GM21528 (cell line): ENCODE data around the gene MRPS16.

Experiments used
- ATAC-seq: cut with Tn5 transposase; IDR thresholded peaks from one replicate; pipeline ENCODE4 v1.9.1; 2021; ENCODE audit warnings: mild to moderate bottlenecking, moderate library complexity; ENCODE audit not compliant: unreplicated experiment, low FRiP score

MRPS16 gene

DNA sequence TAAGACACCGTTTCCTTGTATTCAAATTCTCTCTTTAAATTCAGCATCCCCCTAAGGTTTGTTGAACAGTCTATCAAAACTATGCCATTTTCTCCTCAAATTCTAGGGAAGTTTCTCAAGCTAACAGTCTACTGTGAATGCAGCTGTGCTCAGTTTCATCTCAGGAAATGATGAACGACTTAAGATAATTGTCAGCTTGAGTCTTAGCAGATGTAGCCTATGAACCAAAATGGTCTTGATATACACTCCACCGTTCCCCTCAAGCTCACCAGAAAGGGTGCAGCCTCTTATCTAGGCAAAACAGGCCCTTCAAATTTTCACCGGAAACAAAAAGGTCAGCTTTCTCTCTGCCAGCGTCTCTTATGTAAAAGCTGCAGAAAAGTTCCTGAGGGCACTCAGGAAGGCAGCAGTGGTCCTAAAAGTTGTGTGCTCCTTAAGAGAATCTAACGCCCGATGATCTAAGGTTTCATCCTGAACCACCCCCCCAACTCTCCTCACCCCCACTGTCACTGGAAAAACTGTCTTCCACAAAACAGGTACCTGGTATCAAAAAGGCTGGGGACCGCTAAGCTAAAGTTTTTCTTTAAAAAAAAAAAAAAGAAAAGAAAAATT, 7.5 kb downstream of the MRPS16 start:
- ATAC-seq, result no peak

DNA sequence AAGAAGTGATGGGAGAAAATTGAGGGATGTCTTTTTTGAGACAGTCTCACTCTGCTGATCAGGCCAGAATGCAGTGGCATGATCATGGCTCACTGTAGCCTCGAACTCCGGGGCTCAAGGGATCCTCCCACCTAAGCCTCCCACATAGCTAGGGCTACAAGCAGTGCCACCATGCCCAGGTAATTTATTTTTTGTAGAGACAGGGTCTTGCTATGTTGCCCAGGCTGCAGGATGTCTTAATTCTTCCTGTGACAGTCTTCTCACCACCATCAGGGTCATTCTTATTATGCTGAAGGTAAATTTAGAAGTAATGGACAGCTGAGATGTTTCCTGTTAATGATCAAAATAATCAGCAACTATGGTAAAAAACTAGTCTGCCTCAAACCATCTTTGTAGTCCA, 12.5 kb downstream of the MRPS16 start:
- no peak for ATAC-seq

DNA sequence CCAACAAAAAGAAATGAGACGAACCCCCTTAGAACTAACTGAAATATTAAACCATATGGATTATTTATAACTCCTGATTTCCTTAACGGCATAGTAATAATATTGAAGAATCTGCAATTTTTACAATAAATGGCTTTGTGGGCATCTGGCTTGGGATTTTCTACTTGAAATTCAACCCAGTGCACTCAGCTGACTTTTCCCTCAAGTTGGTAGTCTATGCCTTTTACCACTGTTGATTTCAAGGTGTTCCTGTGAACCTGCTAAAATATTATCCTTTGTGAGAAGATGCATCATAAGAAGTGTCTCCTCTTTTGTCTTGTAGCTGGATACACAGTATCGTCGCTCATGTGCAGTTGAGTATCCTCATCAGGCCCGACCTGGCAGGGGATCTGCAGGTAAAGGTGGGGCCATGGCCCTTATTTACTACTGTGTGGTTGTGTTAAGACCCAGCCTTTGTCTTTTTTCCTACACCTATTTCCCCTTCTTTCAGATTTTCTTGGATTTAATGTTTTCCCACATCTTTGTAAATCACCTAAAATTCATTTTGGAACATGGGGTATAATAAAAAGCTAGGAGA, 13.4 kb downstream of the MRPS16 start:
- no peak for ATAC-seq

DNA sequence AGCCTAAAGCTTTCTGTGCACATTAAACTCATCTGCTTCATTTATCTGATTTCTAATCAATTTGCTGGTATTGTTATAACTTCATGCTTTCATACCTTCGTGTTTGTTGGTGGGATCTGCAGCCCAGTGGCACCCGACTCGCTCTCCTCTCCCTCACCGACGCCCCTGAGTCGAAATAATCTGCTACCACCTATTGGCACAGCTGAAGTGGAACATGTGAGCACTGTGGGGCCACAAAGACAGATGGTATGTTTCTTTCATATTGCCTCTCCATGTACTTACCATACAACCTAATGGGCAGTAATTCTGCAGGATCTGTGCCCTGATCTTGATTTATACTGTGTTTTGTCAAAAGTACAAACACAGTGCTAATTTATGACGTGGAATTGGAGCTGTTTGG, 17.7 kb downstream of the MRPS16 start:
- no peak for ATAC-seq

DNA sequence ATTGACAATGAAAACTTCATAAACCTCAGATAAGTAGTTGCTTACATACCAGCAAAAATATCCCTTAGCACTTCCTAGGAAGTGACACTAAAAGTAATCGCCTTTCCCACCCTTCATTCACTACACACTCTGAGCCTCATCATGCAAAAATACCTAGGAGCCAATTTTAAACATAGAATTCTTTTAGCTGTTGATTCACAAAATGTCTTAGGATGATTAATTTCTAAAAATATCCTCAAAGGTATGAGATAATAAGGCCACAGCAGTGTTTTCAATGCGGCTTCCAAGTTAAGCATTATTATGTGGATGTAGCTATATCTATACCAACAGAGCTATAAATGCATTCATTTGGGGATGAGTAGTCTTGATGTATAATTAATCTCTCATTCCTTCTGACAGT, 18.6 kb downstream of the MRPS16 start:
- ATAC-seq, result no peak

DNA sequence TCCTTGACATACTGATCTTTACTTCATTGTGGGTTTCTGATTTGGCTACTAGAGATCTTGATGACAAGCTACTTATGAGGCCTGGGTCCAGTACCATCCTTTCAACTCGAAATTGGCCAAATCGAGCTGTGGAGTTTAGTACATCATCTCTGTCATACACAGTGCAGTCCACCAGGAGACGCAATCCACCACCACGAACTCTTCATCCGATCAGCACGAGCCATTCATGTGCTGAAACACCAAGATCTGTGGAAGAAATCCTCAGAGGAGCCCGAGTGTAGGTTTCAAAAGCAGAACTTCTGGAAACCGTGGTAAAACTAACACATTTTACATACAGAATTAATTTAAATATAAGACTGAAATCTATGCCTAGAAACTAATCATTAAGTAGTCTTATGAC, 19.6 kb downstream of the MRPS16 start:
- no peak for ATAC-seq

DNA sequence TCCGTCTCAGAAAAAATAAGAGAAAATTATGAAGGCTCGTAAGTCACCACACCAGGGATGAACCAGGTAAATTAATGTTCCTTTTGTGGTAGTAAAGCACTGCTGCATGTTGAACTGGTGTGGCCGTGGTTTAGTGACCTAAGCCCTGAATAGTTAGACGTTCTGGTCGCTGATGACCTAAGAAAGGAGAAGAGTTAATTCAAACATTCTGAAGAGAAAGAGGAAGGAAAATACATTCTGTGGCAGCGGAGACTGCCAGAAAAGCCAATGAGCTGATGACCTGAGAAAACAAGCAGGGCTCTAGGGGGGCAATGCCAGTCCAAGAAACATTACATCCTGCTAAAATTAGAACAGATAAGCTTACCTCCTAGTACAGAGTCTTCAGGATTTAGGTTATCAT, 22.9 kb downstream of the MRPS16 start:
- no peak for ATAC-seq

DNA sequence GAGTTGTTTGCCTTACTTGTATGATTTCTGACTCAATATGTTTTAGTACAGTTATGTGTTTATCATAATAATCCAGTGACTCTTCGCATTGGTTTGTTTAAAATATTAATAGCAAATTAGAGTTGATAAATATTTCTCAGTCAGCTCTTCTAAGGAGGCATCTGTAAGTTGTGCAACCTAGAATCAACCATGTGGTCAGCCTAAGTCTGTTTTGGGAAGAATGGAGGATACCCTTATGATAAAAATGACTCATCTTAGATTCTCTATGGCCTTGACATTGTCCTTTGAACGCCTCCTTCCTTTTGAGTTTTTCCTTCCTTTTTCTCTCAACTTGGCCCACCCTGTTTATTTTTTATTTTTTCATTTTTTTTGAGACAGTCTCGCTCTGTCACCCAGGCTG, 24.2 kb downstream of the MRPS16 start:
- no peak for ATAC-seq

DNA sequence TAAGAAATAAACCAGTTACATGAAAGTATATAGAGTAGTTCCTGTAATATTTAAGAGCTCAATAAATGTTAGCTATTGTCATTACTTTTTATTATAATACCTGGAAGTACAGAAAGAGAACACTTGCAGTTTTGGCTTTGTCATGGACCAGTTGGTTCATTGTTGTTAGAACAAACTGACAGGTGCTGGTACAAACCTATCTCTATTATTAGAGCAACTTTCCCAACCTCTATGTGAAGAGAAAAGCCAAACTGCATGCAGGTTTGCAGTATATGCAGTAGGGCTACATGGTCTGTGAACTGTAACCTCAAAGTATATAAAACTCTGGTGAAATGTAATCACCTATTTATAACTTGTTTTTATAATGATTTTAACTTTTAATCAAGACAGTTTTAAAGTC, 25.8 kb downstream of the MRPS16 start:
- no peak for ATAC-seq

DNA sequence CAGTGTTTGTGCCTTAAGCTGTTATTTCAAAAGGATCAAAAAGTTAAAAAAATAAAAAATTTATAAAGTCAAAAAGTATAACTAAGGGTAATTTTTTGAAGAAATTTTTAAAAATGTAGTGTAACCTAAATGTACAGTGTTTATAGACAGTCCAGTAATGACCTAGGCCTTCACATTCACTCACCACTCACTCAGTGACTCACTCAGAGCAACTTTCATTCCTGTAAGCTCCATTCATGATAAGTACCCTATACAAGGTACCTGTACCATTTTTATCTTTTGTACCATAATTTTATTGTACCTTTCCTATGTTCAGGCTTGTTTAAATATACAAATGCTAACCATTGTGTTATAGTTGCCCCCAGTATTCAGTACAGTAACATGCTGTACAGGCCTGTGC, 26.9 kb downstream of the MRPS16 start:
- no peak for ATAC-seq

DNA sequence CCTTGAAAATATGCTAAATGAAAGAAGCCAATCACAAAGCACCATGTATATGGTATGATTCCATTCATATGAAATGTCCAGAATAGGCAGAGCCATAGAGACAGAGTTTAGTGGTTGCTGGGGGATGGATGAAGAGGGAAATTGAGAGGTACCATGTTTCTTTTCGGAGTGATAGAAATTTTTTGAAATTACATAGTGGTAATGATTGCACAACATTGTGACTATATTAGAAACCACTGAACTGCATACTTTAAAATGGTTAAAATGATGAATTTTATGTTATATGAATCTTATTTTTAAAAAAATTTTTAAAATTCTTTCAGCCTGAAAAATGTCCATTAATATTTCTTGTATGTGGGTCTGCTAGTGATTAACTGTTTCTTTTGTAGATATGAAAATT, 31.5 kb downstream of the MRPS16 start:
- no peak for ATAC-seq

DNA sequence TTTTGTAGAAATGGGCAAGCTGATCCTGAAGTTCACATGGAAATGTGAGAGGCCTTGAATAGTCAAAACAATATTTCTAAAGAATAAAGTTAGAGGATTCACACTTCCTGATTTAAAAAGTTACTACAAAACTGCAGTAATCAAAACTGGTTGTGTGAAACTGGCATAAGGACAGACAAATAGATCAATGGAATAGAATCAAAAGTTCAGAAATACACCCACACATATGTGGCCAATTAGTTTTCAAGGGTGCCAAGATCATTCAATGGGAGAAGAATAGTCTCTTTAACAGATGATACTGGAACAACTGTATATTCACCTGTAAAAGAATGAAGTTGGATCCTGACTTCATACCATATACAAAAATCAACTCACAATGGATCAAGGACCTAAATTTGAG, 33.1 kb downstream of the MRPS16 start:
- no peak for ATAC-seq

DNA sequence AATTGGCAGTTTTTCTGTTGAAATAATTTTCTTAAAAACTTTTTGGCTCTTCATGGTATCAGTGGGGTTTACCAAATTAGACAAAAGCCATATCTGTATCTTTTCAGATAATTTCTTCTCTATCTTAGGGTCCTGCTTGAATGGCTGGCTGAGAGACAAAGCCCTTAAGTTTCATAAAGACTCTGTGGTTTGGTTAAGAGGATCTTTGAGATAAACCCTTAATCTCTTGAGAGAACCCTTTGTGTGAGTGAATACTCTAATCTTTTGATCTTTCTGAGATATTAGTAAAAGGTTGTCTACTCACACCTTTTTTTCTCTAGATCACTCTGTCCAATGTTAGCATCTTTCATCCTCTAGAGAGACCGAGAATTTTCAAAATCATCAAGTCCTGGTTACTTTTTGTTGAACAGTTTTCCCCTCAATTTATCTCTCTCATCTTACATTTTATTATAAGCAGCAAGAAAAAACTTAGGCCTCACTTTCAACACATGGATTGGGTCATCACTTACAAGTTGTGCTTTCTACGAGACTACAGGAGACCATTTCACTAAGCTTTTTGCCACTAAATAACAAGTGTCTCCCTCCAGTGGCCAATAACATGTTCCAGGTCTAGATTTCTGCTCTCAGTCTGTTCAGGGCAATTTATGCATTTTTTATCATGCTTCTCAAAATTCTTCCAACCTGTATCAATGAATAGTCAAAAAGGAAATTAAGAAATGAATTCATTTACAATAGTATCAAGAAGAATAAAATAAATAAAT, 33.8 kb downstream of the MRPS16 start:
- no peak for ATAC-seq

DNA sequence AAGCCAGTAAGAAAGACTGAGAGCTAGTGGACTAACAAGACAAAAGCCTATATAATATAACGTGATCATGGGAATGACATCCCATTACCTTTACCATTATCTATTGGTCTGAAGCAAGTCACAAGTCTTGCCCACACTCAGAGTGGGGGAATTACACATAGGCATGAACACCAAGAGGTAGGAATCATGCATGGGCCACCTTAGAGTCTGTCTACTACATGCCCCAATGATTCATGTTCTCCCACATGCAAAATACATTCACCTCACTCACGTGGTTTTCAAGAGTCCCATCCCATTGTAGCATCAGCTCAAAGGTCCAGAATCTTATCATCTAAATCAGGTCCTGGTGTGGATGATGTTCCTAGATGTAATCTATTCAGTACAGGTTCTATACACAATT, 34.8 kb downstream of the MRPS16 start:
- ATAC-seq, result no peak

DNA sequence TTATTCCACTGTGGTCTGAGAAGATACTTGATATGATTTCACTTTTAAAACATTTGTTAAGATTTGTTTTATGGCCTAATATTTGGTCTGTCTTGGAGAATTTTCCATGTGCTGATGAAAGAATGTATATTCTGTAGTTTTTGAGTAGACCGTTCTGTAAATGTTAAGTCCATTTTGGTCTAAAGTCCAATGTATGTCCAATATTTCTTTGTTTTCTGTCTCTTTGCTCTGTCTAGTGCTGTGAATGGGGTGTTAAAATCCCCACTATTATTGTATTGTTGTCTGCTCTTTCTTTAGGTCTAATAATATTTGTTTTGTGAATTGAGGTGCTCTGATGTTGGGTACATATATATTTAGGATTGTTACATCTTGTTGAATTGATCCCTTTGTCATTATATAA, 36.7 kb downstream of the MRPS16 start:
- ATAC-seq, result no peak

DNA sequence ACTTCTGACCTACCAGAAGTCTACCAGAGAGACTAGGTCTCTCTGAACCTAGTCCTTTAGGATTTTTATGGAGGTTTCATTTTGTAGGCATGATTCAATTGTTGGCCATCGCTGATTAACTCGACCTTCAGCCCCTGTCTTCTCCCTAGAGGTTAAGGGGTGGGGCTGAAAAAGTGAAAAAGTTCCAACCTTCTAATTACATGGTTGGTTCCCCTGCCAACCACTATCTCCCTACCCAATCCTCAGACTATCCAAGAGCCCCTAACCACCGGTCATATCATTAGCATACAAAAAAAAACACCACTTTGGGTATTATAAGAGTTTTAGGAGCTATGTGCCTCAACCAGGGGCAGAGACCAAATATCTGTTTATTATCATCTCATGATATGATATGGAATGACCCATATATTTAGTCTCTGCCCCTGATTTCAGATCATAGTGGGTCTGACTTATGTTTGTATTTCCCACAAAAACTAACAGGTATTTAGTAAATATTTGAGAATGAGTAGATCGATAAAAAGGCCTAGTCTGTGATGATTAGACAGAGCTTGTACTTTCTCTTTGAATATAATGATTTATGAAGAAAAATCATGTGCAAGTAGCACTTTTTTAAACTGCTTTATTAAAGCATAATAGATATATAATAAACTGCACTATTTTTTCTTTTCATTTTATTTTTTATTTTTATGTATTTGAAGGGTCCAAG, 41.2 kb downstream of the MRPS16 start:
- no peak for ATAC-seq

DNA sequence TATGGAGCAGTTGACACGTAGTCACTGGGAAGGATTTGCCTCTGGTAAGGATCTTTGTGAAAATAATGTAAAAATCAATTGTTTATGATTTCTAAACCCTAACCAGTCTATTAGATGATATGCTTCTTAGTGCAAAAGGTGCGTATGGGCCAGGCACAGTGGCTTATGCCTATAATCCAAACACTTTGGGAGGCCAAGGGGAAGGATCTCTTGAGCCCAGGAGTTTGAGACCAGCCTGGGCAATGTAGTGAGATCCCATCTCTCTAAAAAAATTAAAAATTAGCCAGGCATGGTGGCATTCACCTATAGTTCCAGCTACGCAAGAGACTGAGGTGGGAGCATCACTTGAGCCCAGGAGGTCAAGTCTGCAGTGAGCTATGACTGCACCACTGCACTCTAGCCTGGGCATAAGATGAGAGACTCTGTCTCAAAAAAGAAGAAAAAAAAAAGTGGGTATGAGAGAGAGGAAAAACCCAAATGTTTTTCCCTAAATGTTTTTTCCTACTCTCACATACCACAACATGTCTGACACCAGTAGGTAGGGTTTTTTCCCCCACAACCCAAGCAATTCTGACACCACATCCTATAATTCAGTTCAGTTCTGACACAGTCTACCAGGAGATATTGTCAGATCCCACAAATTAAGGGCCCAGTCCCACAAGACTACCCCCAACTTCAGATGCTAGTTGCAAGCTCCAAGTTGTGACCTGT, 41.9 kb downstream of the MRPS16 start:
- no peak for ATAC-seq

DNA sequence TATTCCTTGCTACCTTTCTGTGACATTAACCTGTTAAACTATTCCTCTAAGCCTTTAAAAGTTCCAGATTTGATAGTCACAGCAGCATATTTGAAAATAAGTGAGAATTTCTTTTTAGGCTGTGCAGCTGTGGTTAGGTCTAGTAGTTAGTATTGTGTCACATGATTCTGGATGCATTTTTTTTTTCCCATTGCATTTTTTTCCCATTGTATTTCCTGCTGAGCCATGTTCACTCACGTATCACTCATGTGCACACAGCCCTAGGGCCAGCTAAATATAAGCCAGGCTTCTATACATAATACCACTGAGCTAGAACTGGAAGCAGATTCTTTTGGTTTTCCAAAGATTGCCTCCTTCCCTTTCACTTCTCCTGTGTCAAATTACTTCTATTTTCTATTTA, 42.7 kb downstream of the MRPS16 start:
- ATAC-seq, result no peak

DNA sequence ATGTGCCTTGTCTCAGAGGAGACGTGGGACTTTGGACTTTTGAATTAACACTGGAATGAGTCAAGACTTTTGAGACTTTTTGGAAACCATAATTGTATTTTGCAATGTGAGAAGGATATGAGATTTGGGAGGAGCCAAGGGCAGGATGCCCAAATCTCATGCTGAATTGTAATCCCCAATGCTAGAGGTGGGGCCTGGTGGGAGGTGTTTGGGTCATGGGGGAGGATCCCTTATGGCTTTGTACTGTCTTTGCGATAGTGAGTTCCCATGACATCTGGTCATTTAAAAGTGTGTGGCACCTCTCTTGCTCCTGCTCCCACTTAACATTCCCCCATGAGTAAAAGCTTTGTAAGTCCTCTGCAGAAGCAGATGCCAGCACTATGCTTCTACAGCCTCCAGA, 44.6 kb downstream of the MRPS16 start:
- no peak for ATAC-seq

DNA sequence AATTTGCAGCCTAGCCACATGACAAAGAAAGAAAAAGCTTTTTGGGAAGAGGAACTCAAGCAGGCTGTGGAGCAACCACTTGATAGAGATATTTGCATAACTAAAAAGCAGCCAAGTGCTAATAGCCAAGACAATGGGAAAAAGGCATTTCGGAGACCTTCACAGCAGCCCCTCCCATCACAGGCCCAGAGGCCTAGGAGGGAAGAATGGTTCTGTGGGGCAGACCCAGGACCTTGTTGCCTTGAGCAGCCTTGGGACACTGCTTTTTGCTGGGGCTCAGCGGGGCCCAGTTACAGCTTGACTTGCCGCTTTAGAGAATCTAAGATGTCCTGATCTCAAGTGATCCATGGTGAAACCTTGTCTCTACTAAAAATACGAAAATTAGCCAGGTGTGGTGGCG, 46.1 kb downstream of the MRPS16 start:
- ATAC-seq, result no peak

DNA sequence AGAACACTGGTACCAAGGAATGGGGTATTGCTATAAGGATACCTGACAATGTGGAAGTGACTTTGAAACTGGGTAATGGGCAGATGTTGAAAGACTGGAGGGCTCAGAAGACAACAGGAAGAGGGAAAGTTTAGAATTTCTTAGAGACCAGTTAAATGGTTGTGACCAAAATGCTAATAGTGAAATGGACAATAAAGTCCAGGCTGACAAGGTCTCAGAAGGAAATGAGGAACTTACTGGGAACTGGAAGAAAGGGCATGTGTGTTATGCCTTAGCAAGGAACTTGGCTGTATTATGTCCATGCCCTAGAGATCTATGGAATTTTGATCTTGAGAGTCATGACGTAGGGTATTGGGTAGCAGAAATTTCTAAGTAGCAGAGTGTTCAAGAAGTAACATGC, 46.6 kb downstream of the MRPS16 start:
- ATAC-seq, result no peak
